GM11168 (cell line): ENCODE measurements around the gene BRAT1.

Experiments used
- in situ Hi-C: fragments of 300-500 bp; cut with MboI; formaldehyde crosslinking; loops from one replicate; pipeline ENCODE4 v1.12.0; 2022; ENCODE audit warnings: low sequenced_read_pairs; ENCODE audit not compliant: unreplicated experiment

The BRAT1 gene

GRCh38 chr7:2586326-2587020 is 31.1 kb upstream of the BRAT1 start:
- in situ Hi-C loops = no loop called here

GRCh38 chr7:2585446-2585845 is 30.1 kb upstream of the BRAT1 start:
- in situ Hi-C loops = no loop called here

- in situ Hi-C loops = no loop called here
These were observed 28.7 kb upstream of the BRAT1 start for GRCh38 chr7:2583798-2584580.

- in situ Hi-C loops = no loop called here
These were observed 26.8 kb upstream of the BRAT1 start for GRCh38 chr7:2582006-2582735.

- in situ Hi-C loops = no loop called here
These were observed 25.3 kb upstream of the BRAT1 start for GRCh38 chr7:2580636-2581035.

GRCh38 chr7:2577914-2578680 is 22.8 kb upstream of the BRAT1 start:
- in situ Hi-C loops = no loop called here

- in situ Hi-C loops = no loop called here
These were observed 21.6 kb upstream of the BRAT1 start for GRCh38 chr7:2576742-2577491.

- in situ Hi-C loops = no loop called here
These were observed 20.5 kb upstream of the BRAT1 start for GRCh38 chr7:2575733-2576340.

GRCh38 chr7:2575046-2575732 is 19.9 kb upstream of the BRAT1 start:
- in situ Hi-C loops = no loop called here

- in situ Hi-C loops = no loop called here
These were observed 18.4 kb upstream of the BRAT1 start for GRCh38 chr7:2573761-2574160.

- in situ Hi-C loops = no loop called here
These were observed 16.9 kb upstream of the BRAT1 start for GRCh38 chr7:2572101-2572842.

- in situ Hi-C loops = no loop called here
These were observed 16.1 kb upstream of the BRAT1 start for GRCh38 chr7:2571409-2571808.

GRCh38 chr7:2570021-2570420 is 14.7 kb upstream of the BRAT1 start:
- in situ Hi-C loops = no loop called here

GRCh38 chr7:2569421-2569820 is 14.1 kb upstream of the BRAT1 start:
- in situ Hi-C loops = no loop called here

GRCh38 chr7:2568521-2569223 is 13.3 kb upstream of the BRAT1 start:
- in situ Hi-C loops = no loop called here

- in situ Hi-C loops = no loop called here
These were observed 12.5 kb upstream of the BRAT1 start for GRCh38 chr7:2567679-2568278.
